ENCODE data around the gene POU2AF2. TPM values are rescaled to one million over a fixed set of nuclear protein-coding genes. Genes with fewer than 3 reads are reported as not detected.

Gene POU2AF2
- not detected for total RNA-seq

GRCh38 chr11:111245425-111245824, at the start of gene POU2AF2:
Gene POU2AF2, plus strand, starts transcription at chr11:111245725. Its CDS starts 129 bp downstream, at chr11:111245854.
- TF ChIP-seq, protein P1, sequence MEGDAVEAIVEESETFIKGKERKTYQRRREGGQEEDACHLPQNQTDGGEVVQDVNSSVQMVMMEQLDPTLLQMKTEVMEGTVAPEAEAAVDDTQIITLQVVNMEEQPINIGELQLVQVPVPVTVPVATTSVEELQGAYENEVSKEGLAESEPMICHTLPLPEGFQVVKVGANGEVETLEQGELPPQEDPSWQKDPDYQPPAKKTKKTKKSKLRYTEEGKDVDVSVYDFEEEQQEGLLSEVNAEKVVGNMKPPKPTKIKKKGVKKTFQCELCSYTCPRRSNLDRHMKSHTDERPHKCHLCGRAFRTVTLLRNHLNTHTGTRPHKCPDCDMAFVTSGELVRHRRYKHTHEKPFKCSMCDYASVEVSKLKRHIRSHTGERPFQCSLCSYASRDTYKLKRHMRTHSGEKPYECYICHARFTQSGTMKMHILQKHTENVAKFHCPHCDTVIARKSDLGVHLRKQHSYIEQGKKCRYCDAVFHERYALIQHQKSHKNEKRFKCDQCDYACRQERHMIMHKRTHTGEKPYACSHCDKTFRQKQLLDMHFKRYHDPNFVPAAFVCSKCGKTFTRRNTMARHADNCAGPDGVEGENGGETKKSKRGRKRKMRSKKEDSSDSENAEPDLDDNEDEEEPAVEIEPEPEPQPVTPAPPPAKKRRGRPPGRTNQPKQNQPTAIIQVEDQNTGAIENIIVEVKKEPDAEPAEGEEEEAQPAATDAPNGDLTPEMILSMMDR (IDR thresholded peaks at IDR 0.05): no peak
- DNase-seq (ENCODE audit: low spot score in 2 of 2): no peak
- H3K27ac ChIP-seq: no peak within 1 kb of the TSS
- H3K9me3 ChIP-seq: no peaks in the 10 kb centered on the region
- no peaks in the 10 kb centered on the region for H3K27me3 ChIP-seq
- no peak within 1 kb of the TSS for H3K4me3 ChIP-seq
- H3K36me3 ChIP-seq: no peaks in the 10 kb centered on the region
- intact Hi-C loops (cut with DNase I): no loop called here
- no peaks in the 10 kb centered on the region for H3K4me1 ChIP-seq

DNA sequence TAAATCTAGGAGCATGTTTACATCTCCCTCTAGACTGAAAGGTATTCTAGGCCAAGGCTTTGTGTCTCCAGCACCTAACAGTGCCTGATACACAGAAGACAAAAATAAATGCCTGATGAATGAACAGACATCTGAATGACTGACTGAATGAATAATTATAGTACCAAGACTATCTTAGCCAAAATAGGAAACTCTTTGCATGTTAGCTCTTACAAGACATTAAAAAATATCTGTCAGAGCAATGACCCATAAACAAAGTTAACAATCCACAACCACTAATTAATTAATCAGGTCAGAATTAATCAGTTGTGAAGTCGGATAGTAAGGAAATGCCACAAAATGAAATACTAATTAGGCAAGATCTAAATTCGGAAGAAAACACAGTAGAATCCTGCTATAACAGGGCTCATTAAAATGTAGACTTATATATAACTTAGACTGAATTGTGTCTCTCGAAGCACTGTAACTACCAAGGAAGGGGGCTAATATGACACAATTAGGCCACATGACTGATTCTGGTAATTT, 45.5 kb upstream of the POU2AF2 start:
- Histone ChIP-seq H3K27me3 (no peaks in the 10 kb centered on the region), H3K9me3 (no peaks in the 10 kb centered on the region), H3K4me1 (no peaks in the 10 kb centered on the region), H3K36me3 (no peaks in the 10 kb centered on the region), H3K4me3 (no peak overlapping the region), H3K27ac (no peak overlapping the region)
- TF ChIP-seq, protein P1 (IDR thresholded peaks at IDR 0.05): no peak
- intact Hi-C loops (cut with DNase I): loop anchor here (10.0 kb wide), 1 partner anchor 125 kb away; no protein-coding TSS in a partner anchor
- DNase-seq (ENCODE audit: low spot score in 2 of 2): no peak

GRCh38 chr11:111204211-111204610, 41.3 kb upstream of the POU2AF2 start:
- no peaks in the 10 kb centered on the region for H3K27me3 ChIP-seq
- H3K4me1 ChIP-seq: peaks cover 0 to 11% of the 10 kb centered on the region in 2 donors
- no peaks in the 10 kb centered on the region for H3K36me3 ChIP-seq
- TF ChIP-seq, protein P1 (IDR thresholded peaks at IDR 0.05): no peak
- intact Hi-C loops (cut with DNase I): loop anchor here (10.0 kb wide), 1 partner anchor 121 kb away; no protein-coding TSS in a partner anchor
- DNase-seq (ENCODE audit: low spot score in 2 of 2): no peak
- no peak overlapping the region for H3K4me3 ChIP-seq
- H3K27ac ChIP-seq: no peak overlapping the region
- H3K9me3 ChIP-seq: no peaks in the 10 kb centered on the region

DNA sequence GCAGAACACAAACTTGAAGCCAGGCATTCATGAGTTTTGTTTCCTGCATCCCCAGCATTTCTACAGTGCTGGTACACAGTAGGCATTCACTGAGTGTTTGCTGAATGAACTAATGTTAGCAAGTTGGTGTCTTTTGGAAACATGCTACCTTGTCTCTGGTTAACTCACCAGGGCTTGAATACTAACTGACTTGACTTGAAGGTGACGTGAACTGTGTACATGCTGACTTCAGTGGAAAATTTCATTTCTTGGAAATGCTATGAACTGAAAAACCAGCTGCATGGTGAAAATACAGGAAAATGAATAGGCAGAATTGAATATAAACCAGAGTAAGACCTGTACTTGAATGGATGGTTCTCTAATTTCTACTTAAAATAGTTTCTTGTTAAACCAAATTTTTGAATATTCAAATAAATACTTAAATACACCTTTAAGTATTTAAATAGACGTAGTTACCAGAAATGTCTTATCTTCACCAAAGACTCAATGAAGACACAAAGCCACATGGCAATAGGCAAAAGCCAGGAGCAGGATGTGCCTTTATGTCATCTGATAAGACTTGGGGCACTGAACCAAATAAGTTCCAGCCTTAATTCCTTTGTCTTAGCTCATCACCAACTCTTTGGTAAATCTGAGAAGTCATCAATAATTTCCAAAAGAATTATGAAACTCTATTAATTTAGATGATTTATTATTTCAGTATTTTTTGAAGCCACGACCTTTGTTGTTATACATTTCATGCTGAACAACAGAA, 39.7 kb upstream of the POU2AF2 start:
- Histone ChIP-seq H3K9me3 (no peaks in the 10 kb centered on the region), H3K27me3 (no peaks in the 10 kb centered on the region), H3K36me3 (no peaks in the 10 kb centered on the region), H3K27ac (peak overlapping the region; percentile 63 to 66), H3K4me3 (no peak overlapping the region), H3K4me1 (peaks cover 0 to 11% of the 10 kb centered on the region in 2 donors)
- no peak for DNase-seq (ENCODE audit: low spot score in 2 of 2)
- TF ChIP-seq, protein P1 (IDR thresholded peaks at IDR 0.05): no peak
- intact Hi-C loops (cut with DNase I): loop anchor here (10.0 kb wide), 1 partner anchor 119 kb away; no protein-coding TSS in a partner anchor

- TF ChIP-seq, protein P1 (IDR thresholded peaks at IDR 0.05): no peak
- Histone ChIP-seq H3K36me3 (no peaks in the 10 kb centered on the region), H3K4me3 (no peak overlapping the region), H3K9me3 (no peaks in the 10 kb centered on the region), H3K27ac (peak overlapping the region; percentile 63 to 66), H3K4me1 (peaks cover 0 to 11% of the 10 kb centered on the region in 2 donors), H3K27me3 (no peaks in the 10 kb centered on the region)
- no peak for DNase-seq (ENCODE audit: low spot score in 2 of 2)
- intact Hi-C loops (cut with DNase I): loop anchor here (10.0 kb wide), 1 partner anchor 118 kb away; no protein-coding TSS in a partner anchor
Measured at GRCh38 chr11:111206472-111206871, 39.1 kb upstream of the POU2AF2 start.
